Stimulated activated CD4-positive, alpha-beta T cell treated with anti-CD3 and anti-CD28 coated beads, Interleukin-4, amount 100 ng/mL, for 1 hour (primary cell): ENCODE data around the gene MYO3B.
"Not testable (repeated sequence)": the region's sequence is repeated elsewhere in the genome, so short reads cannot be mapped to it uniquely, and the experiment has no call there.

ENCODE experiments used
- DNase-seq: peaks from one replicate; pipeline ENCODE4 v3.0.0-alpha.2; 2020

MYO3B gene

GRCh38 chr2:170671079-170671478 lies 493.1 kb downstream of the MYO3B start:
- DNase-seq = no peak

- DNase-seq = not testable (repeated sequence)
Observed at GRCh38 chr2:170674282-170674681, 496.3 kb downstream of the MYO3B start.

- no peak for DNase-seq
Observed at GRCh38 chr2:170675701-170676100, 497.8 kb downstream of the MYO3B start.

GRCh38 chr2:170679607-170680079 lies 501.7 kb downstream of the MYO3B start:
- no peak for DNase-seq

- DNase-seq = no peak
Observed at GRCh38 chr2:170680172-170680941, 502.4 kb downstream of the MYO3B start.

- DNase-seq = no peak
Observed at GRCh38 chr2:170681311-170681710, 503.4 kb downstream of the MYO3B start.

GRCh38 chr2:170685591-170685990 lies 507.6 kb downstream of the MYO3B start:
- DNase-seq = no peak

GRCh38 chr2:170689481-170689880 lies 511.5 kb downstream of the MYO3B start:
- no peak for DNase-seq

GRCh38 chr2:170690640-170691039 lies 512.7 kb downstream of the MYO3B start:
- no peak for DNase-seq

- DNase-seq = no peak
Observed at GRCh38 chr2:170694316-170694715, 516.4 kb downstream of the MYO3B start.

GRCh38 chr2:170695521-170696410 lies 517.8 kb downstream of the MYO3B start:
- no peak for DNase-seq

- no peak for DNase-seq
Observed at GRCh38 chr2:170696948-170697347, 519.0 kb downstream of the MYO3B start.

GRCh38 chr2:170701011-170701410 lies 523.1 kb downstream of the MYO3B start:
- no peak for DNase-seq

GRCh38 chr2:170703776-170704476 lies 526.0 kb downstream of the MYO3B start:
- DNase-seq = no peak
